HG03565 (cell line): Measurements from ENCODE around the gene DNM3.

Source experiments
- ATAC-seq: cut with Tn5 transposase; IDR thresholded peaks from one replicate; pipeline ENCODE4 v1.9.1; 2021; ENCODE audit warnings: mild to moderate bottlenecking, moderate library complexity; ENCODE audit not compliant: unreplicated experiment

Gene DNM3

DNA sequence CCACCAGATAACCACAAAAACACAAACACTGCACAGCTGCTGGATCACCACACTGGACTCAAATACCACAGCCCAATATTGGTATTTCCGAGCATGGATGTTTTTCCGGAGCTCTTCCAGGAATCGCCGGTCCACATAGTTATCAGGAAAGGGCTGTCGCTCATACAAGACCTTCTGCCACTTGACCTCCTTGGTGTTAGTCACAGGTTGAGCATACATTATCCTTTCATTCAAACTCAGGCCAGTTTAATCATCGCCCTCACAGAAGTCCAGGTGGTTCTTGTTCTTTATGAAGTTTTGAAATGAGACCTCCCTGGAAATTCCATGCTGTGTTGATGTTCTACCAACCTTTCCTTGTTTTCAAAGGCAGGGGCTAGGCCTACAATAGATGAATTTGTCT, 601.1 kb downstream of the DNM3 start:
- no peak for ATAC-seq

DNA sequence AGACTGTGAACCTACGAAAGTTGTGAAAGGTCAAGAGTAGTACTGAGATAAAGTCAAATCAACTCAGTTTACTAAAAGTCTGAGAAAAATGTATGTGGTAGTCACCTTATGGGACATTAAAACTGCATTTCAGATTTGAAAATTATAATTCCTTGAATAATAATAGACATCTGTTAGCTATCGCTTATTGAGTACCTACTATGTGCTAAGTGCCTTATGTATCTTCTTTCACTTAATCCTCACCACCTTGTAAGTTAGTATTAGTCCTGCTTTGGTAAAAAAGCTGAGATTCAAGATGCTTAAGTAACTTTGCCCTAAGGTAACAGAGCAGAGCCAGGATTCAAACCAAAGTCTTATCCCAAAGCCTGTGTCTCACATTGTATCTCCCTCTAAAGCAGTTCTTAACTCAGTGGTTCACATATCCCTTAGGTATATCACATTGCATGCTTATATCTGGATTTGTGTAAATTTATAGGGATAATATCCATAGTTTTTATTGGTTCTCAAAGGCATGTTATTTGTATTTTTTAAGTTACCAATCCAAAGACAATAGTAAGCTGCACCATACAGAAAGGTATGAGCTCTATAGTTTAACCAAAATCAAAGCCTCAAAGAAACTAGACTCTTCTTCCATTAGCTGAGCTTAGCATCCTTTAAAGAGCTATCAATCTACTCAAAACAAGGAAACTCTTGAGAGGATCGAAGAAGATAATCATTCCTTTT, 601.7 kb downstream of the DNM3 start:
- no peak for ATAC-seq

DNA sequence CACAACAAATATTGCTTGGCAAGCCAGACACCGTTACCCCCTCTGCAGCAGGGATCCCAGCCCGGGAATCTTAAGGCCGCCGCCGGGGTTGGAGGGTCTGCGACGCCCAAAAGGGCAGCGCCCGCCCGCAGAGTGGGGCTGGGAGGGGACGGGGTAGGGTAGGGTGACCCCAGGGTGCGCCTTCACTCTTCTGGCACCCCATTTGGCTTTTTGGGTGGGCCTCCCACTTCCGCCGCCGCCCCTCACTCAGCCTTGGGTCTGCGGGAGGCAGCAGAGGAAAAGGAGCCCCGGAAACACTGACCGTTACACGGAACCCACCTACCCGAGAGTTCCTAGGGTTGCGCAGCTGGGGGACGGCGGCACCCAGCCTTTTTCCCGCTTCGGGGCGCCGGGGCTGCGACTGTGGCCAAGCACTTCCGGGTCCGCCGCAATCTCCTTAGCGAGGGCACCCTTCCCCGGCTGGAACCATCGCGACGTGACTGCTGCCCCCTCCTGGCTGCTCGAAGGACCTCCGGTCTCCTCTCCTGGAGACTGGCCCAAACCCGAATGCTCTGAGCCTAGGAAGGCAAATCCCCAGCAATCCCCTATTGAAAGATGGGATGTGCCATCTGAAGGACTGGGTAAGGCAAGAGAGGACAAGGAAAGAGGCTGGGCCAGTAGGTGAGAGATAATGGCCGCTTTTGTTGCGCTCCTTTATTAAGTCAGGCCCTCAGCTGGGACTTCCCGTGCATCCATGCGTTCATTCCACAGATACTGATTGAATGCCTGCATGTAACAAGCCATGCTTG, 602.6 kb downstream of the DNM3 start, which contains the start of gene PIGC:
PIGC (minus strand) TSS at position 404 of the 788 bp plus-strand sequence. CDS start 1,447 bp downstream, outside the sequence.
- peak; percentile 97 for ATAC-seq

DNA sequence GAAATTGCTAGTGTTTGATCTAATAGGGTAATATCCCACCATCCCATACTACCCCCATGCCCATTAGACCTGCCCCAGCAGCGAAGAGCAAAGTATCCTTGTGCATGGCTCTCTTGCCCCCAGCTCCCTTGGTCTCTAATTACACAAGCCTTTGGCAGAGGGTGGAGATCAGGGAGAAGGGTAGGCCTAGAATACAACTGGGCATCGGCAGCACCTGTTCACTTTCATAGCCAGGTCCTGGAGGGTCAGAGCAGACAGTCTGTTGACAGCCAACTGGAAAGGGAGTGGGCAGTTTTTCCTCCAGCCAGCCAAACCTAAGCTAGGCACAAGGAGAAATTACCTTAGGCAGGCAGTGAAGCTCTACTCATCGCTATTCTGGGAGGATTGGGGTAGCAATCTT, 605.2 kb downstream of the DNM3 start:
- ATAC-seq = no peak

DNA sequence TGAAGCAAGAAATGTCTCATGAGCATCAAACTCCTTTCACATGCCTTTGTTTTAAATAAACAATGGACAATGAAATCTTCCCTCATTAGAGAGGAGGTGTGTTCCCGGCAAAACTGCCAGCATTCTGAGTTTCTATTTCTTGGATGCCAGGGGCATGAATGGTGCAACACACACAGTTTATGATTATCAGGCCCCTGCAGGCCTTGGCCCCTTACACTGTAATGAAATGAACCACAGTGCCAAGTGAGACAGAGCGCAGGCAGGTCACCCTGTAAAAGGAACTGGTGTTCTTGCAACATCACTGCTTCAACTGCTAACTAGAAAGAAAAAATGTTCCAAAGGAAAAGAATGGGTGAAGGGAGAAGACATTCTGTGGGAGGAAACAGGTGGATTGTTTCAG, 606.3 kb downstream of the DNM3 start:
- ATAC-seq = no peak

DNA sequence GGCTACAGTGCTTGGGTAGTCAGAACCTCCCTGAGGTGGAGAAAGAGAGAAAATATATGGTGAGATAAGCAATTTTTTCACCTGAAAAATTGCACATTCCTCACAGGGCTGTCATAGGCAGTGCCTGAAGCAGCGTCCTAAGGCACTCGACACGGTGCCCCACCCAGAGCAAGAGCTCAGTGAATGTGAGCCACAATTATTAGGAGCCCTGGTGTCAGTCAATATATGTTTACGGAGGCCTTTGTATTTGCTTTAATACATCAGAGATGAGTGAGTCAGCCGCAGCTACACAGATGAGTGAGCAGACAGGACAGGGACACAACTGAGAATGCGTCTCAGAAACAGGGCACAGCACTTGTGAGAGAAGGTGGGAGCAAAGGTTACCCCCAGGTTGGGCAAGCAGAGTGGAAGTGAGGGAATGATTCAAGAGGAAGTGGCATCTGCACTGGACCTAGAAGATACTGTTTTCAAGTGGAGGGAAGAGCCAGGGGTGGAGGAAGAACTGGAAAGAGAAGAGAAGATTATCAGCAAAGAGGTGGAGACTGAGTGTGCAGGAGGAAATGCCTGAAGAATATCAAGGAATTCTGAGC, 607.8 kb downstream of the DNM3 start:
- ATAC-seq = no peak

DNA sequence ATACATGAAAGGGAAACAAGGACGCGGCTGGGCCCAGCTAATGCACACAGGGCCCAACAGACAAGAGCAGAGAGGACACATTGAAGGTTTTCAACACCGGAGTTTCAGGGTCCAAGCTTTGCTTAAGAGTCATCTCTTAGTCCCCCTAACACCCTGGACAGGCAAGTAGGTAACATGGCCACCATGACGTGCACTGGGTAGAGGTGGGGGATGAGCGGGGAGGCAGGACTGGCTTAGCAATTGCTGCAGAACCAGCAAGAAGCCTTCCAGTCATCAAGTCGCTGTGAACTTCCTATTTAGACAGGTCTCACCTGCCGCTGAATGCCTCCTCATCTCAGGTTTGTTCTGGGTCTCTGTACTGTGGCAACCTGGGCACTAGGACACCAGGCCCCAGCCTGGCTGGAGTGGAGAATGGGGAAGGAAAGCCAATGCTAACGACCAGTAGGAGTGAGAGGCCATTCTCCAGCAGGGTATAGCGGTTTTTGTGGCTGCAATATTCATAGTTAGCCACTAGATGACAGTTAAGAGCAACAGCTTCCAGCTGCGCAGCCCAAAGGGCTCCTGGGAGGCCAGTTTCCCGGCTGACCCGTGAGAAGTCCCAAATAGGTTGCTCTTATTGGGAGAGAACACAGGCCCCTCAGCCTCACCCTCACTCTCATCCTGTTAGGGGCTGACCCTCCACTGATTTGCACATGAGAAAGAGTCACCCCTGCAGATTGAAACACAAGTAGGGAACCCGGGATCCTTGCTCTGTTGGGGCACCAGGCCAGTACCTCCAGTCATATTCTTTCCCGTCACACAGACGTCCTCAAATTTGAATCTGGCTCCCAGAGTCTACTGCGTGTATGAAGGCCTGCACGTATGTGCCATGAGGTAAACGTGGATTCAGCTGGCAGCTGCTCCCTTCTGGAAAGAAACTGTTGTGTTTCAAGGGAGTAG, 608.6 kb downstream of the DNM3 start:
- peak; percentile 80 for ATAC-seq

DNA sequence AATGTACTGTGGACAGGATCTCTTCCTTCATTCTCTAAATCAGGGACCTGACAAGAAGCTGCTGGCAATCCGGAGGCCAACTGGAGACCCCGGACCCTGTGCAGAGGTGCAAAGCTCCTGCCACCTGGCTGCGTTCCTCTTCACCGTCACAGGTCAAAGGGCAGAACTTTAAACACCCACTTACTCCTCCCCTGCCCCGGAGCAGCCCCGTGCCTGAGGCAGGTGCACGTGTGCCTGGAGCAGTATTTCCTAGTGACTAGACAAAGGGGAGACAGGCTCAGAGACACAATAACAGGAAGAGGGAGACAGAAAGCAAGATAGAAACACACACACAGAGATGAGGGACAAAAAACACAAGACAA, 609.2 kb downstream of the DNM3 start:
- no peak for ATAC-seq

DNA sequence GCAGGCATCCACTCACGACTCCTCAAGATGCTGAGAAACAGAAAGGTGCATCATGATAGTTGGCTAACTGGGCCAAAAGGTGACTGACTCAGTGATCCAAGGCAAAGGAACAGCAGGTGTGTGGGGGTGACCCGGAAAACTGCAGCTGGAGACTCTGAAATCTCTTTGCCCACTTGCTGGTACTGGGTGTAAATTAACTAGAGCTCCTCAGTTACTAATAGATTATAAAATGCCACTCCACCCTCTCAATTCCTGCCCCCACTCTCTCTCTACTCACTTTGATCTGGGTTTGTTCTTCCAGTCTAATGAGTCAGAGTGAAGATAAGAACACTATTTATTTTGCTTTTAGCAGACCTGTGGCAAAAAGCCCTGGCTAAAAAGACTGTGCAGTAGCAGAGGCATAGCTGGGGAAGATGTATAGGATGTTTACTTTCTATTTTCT, 609.7 kb downstream of the DNM3 start:
- ATAC-seq = no peak

DNA sequence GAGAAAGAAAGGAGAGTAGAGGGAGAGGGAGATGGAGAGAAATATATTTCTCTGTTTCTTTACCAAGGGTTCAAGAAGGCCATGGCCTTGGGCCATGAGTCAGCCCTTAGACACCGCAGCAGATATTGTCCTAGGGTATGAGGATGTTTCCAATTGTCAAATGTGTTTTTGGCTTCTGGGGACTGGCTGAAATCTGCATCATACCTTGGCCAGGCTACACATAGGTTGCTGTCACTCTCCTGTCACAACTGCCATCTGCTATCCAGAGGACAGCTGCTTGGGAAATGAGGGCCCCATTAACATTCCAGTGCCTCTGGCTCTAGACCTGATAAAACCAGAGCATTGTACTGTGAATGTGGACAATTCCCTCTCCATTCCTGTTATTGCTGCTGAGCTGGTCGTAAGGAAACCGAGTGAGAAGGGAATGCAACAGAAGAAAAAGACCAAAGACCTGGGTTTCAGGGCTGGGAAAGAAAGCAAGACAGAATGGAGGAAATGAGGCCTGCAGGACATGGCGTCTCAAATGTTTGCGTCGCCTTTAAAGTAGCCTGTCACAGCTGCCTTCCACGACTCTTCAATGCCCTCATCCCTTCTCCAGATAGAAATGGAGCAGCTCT, 611.3 kb downstream of the DNM3 start:
- ATAC-seq = no peak

DNA sequence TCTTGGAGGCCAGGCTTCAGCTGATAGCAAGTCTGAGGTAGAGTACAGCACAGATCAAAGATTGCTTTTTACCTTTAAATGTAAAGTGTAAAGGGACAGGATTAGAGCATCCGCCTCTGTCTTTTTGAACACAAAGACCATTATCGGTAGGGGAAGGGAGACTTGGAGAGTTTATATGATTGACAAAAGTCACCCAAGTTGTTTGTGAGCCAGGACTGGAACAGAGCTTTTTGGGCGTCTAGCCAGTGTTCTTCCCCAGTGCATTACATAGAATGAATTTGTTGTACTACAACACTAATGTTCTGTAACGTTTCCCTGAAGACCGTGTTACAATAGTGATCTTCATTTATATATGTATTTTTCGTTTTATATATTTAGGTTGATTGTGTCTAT, 611.9 kb downstream of the DNM3 start:
- ATAC-seq = no peak

DNA sequence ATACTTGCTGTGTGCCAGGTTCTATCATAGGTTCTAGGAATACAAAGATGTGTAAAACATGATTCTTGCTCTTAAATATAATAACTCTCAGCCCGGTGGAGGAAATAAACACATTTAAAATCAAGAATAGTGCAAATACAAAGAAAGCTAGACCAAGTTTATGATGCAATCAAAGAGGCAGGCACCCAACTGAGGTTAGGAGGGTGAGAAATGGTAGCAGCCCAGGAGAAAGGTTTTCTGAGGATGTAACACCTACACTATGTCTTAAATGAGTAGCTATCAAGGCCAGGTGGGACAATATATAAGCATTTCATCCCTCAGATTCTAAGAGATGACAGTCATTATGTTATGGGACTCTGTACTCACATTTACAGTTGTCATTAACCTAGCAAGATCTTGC, 612.3 kb downstream of the DNM3 start:
- ATAC-seq = no peak

DNA sequence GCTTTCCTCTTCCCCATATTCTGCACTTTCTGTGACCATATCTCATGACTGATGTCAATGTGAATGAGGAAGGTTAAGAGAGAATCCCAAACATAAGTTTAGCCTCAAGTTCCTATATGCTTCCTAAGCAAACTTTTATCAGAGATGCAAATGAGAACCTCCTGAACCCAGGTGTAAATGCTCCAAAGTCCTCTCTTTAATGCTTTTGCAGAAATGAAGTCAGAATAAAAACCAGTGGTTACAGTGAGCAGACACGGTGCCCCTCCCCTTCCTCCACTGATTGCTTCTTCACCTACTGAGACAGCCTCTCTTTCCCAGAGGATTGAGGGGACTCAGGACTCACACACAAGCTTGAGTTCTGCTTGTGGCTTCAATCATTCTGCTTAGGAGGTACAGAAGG, 614.2 kb downstream of the DNM3 start:
- no peak for ATAC-seq

DNA sequence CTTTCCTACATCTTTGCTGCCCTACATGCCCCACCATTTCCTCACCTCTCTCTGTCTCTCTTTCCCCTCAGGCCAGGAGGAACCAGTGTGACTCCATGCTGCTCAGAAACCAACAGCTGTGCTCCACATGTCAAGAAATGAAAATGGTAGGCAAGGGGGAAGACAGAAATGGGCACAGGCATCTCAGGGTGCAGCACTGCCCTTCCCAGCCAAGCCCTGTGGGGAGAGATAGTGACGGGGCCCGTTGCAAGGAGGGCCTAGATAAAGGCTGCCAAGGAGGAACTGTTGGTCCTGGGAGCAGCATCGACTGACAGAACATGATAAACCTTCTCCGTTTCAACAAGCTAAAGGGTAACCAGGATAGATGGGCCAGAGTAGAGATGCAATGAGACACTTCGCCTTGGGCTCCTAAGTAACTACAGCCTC, 615.1 kb downstream of the DNM3 start:
- ATAC-seq = no peak

DNA sequence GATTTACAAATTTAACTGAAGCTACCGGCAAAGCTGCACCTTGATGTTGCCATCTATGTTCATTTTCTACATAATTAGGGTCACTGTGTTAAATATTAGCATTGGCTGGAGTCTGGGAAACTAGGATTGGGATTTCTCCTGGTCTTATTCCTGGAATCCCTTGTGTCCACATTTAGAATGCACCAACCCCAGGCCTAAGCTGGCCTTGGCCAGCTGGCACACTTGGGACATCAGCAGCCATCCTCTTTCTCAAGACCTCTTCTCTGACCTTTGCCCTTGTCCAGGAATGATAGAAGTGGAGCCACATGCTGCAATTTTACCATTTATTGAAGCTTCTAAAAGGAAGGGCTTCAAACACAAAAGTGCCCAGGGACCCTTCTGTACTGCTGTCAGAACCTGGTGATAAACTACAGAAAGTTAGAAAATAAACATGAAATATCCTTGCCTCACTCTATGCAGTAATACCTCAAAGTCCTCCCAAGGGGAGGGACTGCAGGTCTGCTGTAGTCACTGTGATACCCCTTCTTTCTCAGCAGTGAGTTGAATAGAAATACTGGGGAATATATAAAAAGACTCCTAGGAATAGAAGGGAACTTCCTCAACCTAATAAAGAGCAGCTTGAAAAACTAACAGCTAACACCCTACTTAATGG, 616.3 kb downstream of the DNM3 start:
- no peak for ATAC-seq

DNA sequence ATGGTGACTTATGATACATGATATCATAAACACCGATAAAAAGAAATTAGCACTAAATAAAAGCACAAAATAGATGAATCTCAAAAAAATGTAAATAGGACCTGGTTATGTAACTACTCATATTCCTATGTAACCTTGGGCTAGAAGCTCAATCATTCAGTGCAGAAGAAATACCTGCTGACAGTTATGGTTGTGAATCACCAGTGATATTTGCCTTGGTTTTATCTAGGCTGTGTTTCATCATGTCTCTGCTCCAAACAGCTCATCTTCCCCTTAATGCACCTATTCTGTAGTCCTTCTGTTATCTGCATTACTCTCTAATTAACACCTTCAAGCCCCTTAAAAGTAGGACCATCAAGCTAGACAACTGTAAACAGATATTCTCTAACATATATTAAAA, 618.9 kb downstream of the DNM3 start:
- no peak for ATAC-seq

DNA sequence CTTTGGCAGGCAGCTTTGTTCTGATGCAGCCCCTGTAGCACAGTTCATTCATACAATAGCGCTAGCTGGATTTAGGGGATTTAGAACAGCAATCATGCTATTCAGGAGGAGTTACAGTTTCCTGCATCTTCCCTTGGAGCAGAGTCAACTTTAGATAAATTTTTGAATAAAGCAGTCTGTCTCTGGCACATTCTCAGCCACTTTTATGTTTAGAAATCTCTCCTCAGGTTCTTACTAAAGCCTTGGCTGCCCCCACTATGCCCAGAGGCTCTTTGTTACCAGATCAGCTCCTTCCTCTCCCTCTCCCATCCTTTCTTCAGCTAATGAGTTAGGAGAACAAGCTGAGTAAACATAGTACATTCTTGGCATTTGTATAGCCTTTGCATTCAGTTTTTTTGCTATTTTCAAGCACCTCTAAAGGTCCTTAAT, 619.6 kb downstream of the DNM3 start:
- no peak for ATAC-seq
